Activated CD8-positive, alpha-beta memory T cell treated with anti-CD3 and anti-CD28 coated beads, Interleukin-2, amount 50 U/mL, for 48 hours (primary cell): ENCODE results near the gene PROK1.

ENCODE experiments used
- DNase-seq: peaks from one replicate; pipeline ENCODE4 v3.0.0-alpha.2; 2020

The PROK1 gene

GRCh38 chr1:110466646-110467280 lies 15.8 kb downstream of the PROK1 start:
- DNase-seq = no peak

GRCh38 chr1:110471131-110471530 lies 20.2 kb downstream of the PROK1 start:
- no peak for DNase-seq

GRCh38 chr1:110472546-110472945 lies 21.6 kb downstream of the PROK1 start:
- no peak for DNase-seq

GRCh38 chr1:110474444-110474843 lies 23.5 kb downstream of the PROK1 start:
- no peak for DNase-seq

- no peak for DNase-seq
These were observed 24.5 kb downstream of the PROK1 start for GRCh38 chr1:110475362-110476027.

- no peak for DNase-seq
These were observed 25.2 kb downstream of the PROK1 start for GRCh38 chr1:110476028-110476765.

- DNase-seq = no peak
These were observed 26.1 kb downstream of the PROK1 start for GRCh38 chr1:110477041-110477440.

GRCh38 chr1:110477445-110477957 lies 26.6 kb downstream of the PROK1 start:
- DNase-seq = no peak

- DNase-seq = no peak
These were observed 27.2 kb downstream of the PROK1 start for GRCh38 chr1:110477967-110478640.

GRCh38 chr1:110478886-110479285 lies 27.9 kb downstream of the PROK1 start:
- DNase-seq = no peak

- no peak for DNase-seq
These were observed 29.6 kb downstream of the PROK1 start for GRCh38 chr1:110480356-110481096.

GRCh38 chr1:110481968-110482623 lies 31.1 kb downstream of the PROK1 start:
- no peak for DNase-seq

GRCh38 chr1:110482662-110483307 lies 31.8 kb downstream of the PROK1 start:
- no peak for DNase-seq

- no peak for DNase-seq
These were observed 32.3 kb downstream of the PROK1 start for GRCh38 chr1:110483308-110483685.

GRCh38 chr1:110484801-110485200 lies 33.9 kb downstream of the PROK1 start:
- no peak for DNase-seq

- no peak for DNase-seq
These were observed 34.8 kb downstream of the PROK1 start for GRCh38 chr1:110485725-110486124.

- DNase-seq = no peak
These were observed 36.8 kb downstream of the PROK1 start for GRCh38 chr1:110487726-110488125.

GRCh38 chr1:110488161-110488560 lies 37.2 kb downstream of the PROK1 start:
- no peak for DNase-seq

- DNase-seq = no peak
These were observed 37.9 kb downstream of the PROK1 start for GRCh38 chr1:110488867-110489266.

GRCh38 chr1:110489406-110489805 lies 38.5 kb downstream of the PROK1 start:
- DNase-seq = no peak

- no peak for DNase-seq
These were observed 39.1 kb downstream of the PROK1 start for GRCh38 chr1:110489973-110490542.
